GM04504 (cell line): ENCODE measurements around the gene TJAP1.
"Not testable (repeated sequence)": the region's sequence is repeated elsewhere in the genome, so short reads cannot be mapped to it uniquely, and the experiment has no call there.

Experiments used
- DNase-seq: peaks from one replicate; pipeline ENCODE4 v3.0.0-alpha.2; 2012; ENCODE audit warnings: low read depth

The TJAP1 gene

GRCh38 chr6:43454290-43454695 is 23.1 kb upstream of the TJAP1 start:
- DNase-seq, result no peak

- peak; percentile 55 for DNase-seq
Observed at GRCh38 chr6:43454696-43455530, 22.5 kb upstream of the TJAP1 start.

- DNase-seq, result no peak
Observed at GRCh38 chr6:43455531-43456428, 21.6 kb upstream of the TJAP1 start, which contains the start of gene DLK2. Gene DLK2, minus strand, starts transcription at chr6:43455548. Its CDS starts 723 bp downstream, at chr6:43454825.

GRCh38 chr6:43457643-43458042 is 19.7 kb upstream of the TJAP1 start:
- DNase-seq, result no peak

- not testable (repeated sequence) for DNase-seq
Observed at GRCh38 chr6:43458154-43458553, 19.2 kb upstream of the TJAP1 start.

- no peak for DNase-seq
Observed at GRCh38 chr6:43459535-43459934, 17.8 kb upstream of the TJAP1 start.

- DNase-seq, result no peak
Observed at GRCh38 chr6:43460032-43460431, 17.3 kb upstream of the TJAP1 start.

GRCh38 chr6:43461936-43462335 is 15.4 kb upstream of the TJAP1 start:
- DNase-seq, result no peak

- DNase-seq, result no peak
Observed at GRCh38 chr6:43464337-43464736, 13.0 kb upstream of the TJAP1 start.

GRCh38 chr6:43465948-43466347 is 11.4 kb upstream of the TJAP1 start:
- no peak for DNase-seq

GRCh38 chr6:43467265-43467664 is 10.1 kb upstream of the TJAP1 start:
- DNase-seq, result not testable (repeated sequence)

- no peak for DNase-seq
Observed at GRCh38 chr6:43467752-43468151, 9.6 kb upstream of the TJAP1 start.

GRCh38 chr6:43468240-43468639 is 9.1 kb upstream of the TJAP1 start:
- no peak for DNase-seq

- DNase-seq, result no peak
Observed at GRCh38 chr6:43468748-43469681, 8.4 kb upstream of the TJAP1 start.

- no peak for DNase-seq
Observed at GRCh38 chr6:43469947-43470346, 7.4 kb upstream of the TJAP1 start.

- DNase-seq, result no peak
Observed at GRCh38 chr6:43471399-43471798, 6.0 kb upstream of the TJAP1 start.

GRCh38 chr6:43472515-43472914 is 4.9 kb upstream of the TJAP1 start:
- no peak for DNase-seq

- DNase-seq, result no peak
Observed at GRCh38 chr6:43475516-43475915, 1.9 kb upstream of the TJAP1 start.

- DNase-seq, result no peak
Observed at GRCh38 chr6:43476746-43477145, 624 bp upstream of the TJAP1 start.

GRCh38 chr6:43478008-43478372 is 620 bp downstream of the TJAP1 start:
- no peak for DNase-seq

- no peak for DNase-seq
Observed at GRCh38 chr6:43481075-43481474, 3.7 kb downstream of the TJAP1 start.
